HG03159 (cell line): ENCODE measurements around the gene IL26.

ENCODE experiments used
- ATAC-seq: cut with Tn5 transposase; IDR thresholded peaks from one replicate; pipeline ENCODE4 v1.9.1; 2021; ENCODE audit warnings: mild to moderate bottlenecking, moderate library complexity; ENCODE audit not compliant: unreplicated experiment

IL26 gene

GRCh38 chr12:68159681-68160304 is 65.8 kb downstream of the IL26 start, which contains the start of gene IFNG:
Gene IFNG, minus strand, starts transcription at chr12:68159740. Its CDS starts 125 bp downstream, at chr12:68159615.
- no peak for ATAC-seq

- no peak for ATAC-seq
These were observed 67.2 kb downstream of the IL26 start for GRCh38 chr12:68158432-68158831.

GRCh38 chr12:68157380-68157779 is 68.2 kb downstream of the IL26 start:
- no peak for ATAC-seq

GRCh38 chr12:68156636-68157035 is 69.0 kb downstream of the IL26 start:
- no peak for ATAC-seq

GRCh38 chr12:68154779-68155178 is 70.8 kb downstream of the IL26 start:
- ATAC-seq: no peak
